ENCODE measurements around the gene PELI1.

PELI1 gene

DNA sequence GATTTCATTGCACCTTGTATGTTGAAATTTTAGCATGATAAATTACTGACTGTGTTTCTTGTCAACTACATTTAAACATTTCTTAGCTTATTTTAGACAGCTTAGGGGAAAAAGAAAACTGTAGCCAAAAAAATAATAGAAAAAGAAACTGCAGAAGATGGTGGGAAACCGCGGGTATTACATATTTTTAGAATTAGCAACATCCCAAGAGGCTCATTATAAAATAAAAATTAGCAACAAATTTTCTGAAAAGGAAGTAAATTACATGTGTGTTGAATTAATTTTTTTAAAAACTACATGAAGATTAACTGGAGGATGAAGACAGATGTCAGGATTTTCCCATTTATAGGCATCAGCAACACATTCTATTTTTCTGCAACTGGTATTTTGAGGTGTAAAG, 4.3 kb downstream of the PELI1 start:
- ATAC-seq, result no peak
- no peak for TF ChIP-seq ZNF8 (CRISPR knock-in tag; IDR thresholded peaks at IDR 0.05)
- no peak for TF ChIP-seq SNAI2 (CRISPR knock-in tag; IDR thresholded peaks at IDR 0.05)
- TF ChIP-seq, protein P1, sequence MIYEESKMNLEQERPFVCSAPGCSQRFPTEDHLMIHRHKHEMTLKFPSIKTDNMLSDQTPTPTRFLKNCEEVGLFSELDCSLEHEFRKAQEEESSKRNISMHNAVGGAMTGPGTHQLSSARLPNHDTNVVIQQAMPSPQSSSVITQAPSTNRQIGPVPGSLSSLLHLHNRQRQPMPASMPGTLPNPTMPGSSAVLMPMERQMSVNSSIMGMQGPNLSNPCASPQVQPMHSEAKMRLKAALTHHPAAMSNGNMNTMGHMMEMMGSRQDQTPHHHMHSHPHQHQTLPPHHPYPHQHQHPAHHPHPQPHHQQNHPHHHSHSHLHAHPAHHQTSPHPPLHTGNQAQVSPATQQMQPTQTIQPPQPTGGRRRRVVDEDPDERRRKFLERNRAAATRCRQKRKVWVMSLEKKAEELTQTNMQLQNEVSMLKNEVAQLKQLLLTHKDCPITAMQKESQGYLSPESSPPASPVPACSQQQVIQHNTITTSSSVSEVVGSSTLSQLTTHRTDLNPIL (CRISPR knock-in tag; IDR thresholded peaks at IDR 0.05; ENCODE audit: low read depth), result no peak
- no peak for TF ChIP-seq TOX (CRISPR knock-in tag; IDR thresholded peaks at IDR 0.05; ENCODE audit: borderline replicate concordance)
- TF ChIP-seq ZC3H10 (CRISPR knock-in tag; IDR thresholded peaks at IDR 0.05), result no peak
- TF ChIP-seq, protein P2, sequence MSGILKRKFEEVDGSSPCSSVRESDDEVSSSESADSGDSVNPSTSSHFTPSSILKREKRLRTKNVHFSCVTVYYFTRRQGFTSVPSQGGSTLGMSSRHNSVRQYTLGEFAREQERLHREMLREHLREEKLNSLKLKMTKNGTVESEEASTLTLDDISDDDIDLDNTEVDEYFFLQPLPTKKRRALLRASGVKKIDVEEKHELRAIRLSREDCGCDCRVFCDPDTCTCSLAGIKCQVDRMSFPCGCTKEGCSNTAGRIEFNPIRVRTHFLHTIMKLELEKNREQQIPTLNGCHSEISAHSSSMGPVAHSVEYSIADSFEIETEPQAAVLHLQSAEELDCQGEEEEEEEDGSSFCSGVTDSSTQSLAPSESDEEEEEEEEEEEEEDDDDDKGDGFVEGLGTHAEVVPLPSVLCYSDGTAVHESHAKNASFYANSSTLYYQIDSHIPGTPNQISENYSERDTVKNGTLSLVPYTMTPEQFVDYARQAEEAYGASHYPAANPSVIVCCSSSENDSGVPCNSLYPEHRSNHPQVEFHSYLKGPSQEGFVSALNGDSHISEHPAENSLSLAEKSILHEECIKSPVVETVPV (CRISPR knock-in tag; IDR thresholded peaks at IDR 0.05), result no peak

DNA sequence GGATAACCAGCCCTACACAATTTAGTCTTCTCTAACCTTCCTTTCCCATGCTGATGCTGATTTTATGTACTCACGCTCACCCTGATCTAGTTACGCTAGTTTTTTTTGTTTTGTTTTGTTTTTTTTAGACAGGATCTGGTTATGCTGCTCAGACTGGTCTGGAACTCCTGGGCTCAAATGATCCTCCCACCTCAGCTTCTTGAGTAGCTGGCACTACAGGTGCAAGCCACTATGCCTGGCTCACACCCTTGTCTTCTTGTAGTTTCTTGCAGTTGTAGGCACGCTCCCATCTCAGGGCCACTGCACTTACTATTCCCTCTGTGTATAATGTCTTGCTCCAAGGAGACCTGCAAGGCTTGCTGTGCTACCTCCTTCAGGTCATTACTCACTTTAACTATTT, 6.2 kb downstream of the PELI1 start:
- TF ChIP-seq ISL1 (CRISPR knock-in tag; IDR thresholded peaks at IDR 0.05), result no peak
- TF ChIP-seq ZC3H10 (CRISPR knock-in tag; IDR thresholded peaks at IDR 0.05), result no peak
- no peak for ATAC-seq

DNA sequence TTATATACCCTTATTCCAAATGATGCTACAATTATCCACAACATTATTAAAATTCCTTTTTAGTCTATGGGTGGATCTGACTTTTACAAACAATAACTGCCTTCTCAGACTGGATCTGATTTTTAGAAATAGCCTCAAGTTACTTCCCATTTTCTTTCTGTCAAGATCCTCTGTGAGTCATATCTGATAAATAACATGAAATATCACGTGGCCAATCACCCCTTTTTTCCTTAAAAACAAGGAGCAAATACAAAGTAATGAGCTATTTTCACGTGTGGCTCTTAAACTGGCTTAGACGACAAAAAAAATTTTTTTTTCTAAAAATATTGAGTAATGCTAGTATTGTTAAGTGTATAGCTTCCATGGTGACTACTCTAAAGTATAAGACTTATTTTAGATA, 6.7 kb downstream of the PELI1 start:
- no peak for ATAC-seq
- TF ChIP-seq OSR1 (CRISPR knock-in tag; IDR thresholded peaks at IDR 0.05) (no peak), PPARA (CRISPR knock-in tag; IDR thresholded peaks at IDR 0.05; ENCODE audit: borderline replicate concordance) (no peak), BACH2 (CRISPR knock-in tag; IDR thresholded peaks at IDR 0.05; ENCODE audit: borderline replicate concordance) (no peak), ISL1 (CRISPR knock-in tag; IDR thresholded peaks at IDR 0.05) (no peak), ARNTL (CRISPR knock-in tag; IDR thresholded peaks at IDR 0.05; ENCODE audit: borderline replicate concordance, low read depth) (no peak), ZFP3 (CRISPR knock-in tag; IDR thresholded peaks at IDR 0.05) (no peak), SNAI2 (CRISPR knock-in tag; IDR thresholded peaks at IDR 0.05) (no peak), TOX (CRISPR knock-in tag; IDR thresholded peaks at IDR 0.05; ENCODE audit: borderline replicate concordance) (no peak), ZNF8 (CRISPR knock-in tag; IDR thresholded peaks at IDR 0.05) (no peak), ZNF70 (CRISPR knock-in tag; IDR thresholded peaks at IDR 0.05) (no peak), ZNF565 (CRISPR knock-in tag; conservative IDR thresholded peaks at IDR 0.05; ENCODE audit: low read depth) (no peak), RARB (CRISPR knock-in tag; IDR thresholded peaks at IDR 0.05) (no peak), ZFP30 (CRISPR knock-in tag; IDR thresholded peaks at IDR 0.05) (no peak), ZC3H10 (CRISPR knock-in tag; IDR thresholded peaks at IDR 0.05) (no peak), GLIS3 (CRISPR knock-in tag; IDR thresholded peaks at IDR 0.05) (no peak), TCF4 (CRISPR knock-in tag; IDR thresholded peaks at IDR 0.05; ENCODE audit: borderline replicate concordance) (no peak), ESRRG (CRISPR knock-in tag; IDR thresholded peaks at IDR 0.05) (no peak)
- TF ChIP-seq, protein P3, sequence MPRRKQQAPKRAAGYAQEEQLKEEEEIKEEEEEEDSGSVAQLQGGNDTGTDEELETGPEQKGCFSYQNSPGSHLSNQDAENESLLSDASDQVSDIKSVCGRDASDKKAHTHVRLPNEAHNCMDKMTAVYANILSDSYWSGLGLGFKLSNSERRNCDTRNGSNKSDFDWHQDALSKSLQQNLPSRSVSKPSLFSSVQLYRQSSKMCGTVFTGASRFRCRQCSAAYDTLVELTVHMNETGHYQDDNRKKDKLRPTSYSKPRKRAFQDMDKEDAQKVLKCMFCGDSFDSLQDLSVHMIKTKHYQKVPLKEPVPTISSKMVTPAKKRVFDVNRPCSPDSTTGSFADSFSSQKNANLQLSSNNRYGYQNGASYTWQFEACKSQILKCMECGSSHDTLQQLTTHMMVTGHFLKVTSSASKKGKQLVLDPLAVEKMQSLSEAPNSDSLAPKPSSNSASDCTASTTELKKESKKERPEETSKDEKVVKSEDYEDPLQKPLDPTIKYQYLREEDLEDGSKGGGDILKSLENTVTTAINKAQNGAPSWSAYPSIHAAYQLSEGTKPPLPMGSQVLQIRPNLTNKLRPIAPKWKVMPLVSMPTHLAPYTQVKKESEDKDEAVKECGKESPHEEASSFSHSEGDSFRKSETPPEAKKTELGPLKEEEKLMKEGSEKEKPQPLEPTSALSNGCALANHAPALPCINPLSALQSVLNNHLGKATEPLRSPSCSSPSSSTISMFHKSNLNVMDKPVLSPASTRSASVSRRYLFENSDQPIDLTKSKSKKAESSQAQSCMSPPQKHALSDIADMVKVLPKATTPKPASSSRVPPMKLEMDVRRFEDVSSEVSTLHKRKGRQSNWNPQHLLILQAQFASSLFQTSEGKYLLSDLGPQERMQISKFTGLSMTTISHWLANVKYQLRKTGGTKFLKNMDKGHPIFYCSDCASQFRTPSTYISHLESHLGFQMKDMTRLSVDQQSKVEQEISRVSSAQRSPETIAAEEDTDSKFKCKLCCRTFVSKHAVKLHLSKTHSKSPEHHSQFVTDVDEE (CRISPR knock-in tag; IDR thresholded peaks at IDR 0.05), result no peak
- TF ChIP-seq, protein P1 (CRISPR knock-in tag; IDR thresholded peaks at IDR 0.05; ENCODE audit: low read depth), result no peak
- TF ChIP-seq, protein P4, sequence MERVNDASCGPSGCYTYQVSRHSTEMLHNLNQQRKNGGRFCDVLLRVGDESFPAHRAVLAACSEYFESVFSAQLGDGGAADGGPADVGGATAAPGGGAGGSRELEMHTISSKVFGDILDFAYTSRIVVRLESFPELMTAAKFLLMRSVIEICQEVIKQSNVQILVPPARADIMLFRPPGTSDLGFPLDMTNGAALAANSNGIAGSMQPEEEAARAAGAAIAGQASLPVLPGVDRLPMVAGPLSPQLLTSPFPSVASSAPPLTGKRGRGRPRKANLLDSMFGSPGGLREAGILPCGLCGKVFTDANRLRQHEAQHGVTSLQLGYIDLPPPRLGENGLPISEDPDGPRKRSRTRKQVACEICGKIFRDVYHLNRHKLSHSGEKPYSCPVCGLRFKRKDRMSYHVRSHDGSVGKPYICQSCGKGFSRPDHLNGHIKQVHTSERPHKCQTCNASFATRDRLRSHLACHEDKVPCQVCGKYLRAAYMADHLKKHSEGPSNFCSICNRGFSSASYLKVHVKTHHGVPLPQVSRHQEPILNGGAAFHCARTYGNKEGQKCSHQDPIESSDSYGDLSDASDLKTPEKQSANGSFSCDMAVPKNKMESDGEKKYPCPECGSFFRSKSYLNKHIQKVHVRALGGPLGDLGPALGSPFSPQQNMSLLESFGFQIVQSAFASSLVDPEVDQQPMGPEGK (CRISPR knock-in tag; IDR thresholded peaks at IDR 0.05; ENCODE audit: borderline replicate concordance), result no peak

Measured in SK-N-SH treated with all-trans-retinoic acid at 6 μM for 48 hours (cell line).